ENCODE data around the gene RAMACL.
"Not testable (repeated sequence)": the region's sequence is repeated elsewhere in the genome, so short reads cannot be mapped to it uniquely, and the experiment has no call there.

RAMACL gene

DNA sequence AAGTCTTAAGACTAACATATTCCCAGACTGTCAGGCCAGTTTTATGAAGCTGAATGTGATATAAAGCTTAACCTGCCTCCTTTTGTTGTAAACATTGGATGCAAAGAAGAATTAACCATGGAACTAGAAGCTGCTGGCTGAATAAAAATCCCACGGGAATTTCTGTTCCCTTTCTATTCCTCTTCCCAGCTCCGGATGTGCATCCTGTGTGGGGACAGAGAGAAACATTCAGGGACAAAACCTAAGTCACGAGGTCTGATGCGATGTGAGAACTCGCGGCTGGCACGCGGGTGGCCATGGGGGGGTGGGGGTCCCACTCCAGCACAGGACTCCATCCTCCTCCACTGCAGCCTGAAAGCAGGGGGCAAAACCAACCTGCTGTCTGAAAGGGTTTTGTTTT, 32.2 kb downstream of the RAMACL start:
- no peak for DNase-seq

GRCh38 chr6:166553563-166554271, 32.8 kb downstream of the RAMACL start:
- DNase-seq, result no peak

DNA sequence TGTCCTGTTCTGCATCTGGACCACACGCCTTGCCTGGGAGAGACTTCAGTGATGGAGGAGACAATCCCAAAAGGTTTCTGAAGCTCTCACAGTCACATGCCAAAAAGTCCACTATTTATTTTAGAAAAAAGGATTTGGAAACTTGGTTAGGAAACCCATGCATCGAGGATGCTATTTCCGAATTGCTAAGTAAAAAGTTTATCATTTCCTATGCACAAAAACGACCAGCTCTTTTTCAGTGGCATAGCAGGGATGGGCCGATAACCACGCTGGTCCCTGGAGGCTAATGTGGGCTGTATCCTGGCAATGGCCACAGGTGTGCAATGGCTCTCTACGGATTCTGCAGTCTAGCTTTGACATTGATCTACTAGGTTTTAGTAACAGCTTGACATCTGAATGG, 33.9 kb downstream of the RAMACL start:
- no peak for DNase-seq

- DNase-seq, result no peak
Observed at GRCh38 chr6:166551754-166552495, 34.6 kb downstream of the RAMACL start.

- DNase-seq, result no peak
Observed at GRCh38 chr6:166546653-166547052, 39.8 kb downstream of the RAMACL start.

DNA sequence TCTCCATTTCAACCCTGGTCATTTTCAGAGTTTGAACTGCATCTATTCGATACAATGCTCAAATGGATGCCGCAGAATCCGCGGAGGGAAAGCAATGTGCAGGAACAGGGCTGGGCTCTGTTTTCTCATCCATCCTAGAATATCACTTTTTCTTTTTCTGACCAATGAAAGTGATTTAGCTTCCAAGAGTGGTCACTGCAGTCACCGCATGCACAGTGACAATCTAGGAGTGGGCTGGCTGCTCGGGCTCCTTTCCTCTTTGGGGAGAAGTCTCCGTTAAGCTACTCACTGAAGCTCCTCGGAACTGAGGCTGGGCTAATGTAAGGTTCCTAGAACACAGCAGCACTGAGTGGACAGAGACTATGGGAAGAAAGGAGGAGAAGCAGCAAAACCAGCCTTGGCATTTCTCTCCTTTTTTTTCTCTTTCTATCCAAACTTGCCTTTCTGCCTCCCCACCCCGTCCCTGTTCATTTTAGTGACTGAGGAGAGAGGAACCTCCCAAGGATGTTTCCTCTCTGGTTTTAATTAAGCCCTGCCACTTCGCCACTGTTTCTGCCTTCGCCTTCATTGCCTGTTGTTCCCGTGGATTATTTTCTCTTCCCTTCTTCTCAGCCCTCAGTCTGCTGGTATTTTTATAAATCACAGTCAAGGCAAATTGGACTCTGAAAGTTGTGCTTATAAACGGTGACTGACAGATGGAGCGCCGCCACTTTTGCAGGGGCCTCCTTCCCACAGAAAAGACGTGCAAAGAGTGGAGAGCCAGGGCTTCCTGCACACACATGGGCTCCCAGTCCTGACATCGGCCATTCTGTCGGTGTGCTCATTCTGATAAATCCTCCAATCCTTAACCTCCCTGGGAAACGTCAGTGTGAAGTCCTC, 41.1 kb downstream of the RAMACL start:
- DNase-seq, result no peak

- DNase-seq, result no peak
Observed at GRCh38 chr6:166544296-166544605, 42.2 kb downstream of the RAMACL start.

DNA sequence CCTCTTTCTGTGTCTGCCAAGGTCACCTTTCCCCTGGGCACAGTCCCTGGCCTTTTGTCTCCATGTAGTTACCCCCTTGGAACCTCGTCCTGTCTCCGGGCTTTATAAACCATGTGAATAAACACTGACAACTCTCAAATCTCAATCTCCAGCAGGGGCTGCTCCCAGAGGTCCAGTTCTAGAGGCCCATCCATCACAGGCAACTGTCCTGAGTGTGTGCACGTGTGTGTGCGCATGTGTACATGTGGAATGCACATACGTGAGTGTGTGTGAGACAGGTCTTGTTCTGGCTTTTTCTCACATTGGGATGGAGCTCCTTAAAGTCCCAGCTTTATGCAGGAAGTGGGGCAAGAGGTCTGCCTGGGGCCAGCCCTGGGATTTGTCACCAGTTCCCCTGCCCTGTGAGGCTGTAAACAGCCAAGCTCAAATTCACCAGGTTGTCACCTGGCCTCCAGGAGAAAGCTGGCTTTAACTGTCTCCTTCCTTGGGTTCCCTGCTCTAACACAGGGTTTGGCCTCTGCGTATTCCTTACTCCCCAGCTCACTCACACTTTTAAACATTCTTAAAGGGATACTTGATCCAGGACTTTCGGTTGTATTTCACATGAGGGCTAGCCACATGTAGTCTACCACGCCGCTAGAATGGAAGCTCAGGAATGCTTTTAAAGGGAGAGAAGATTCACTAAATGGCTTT, 42.7 kb downstream of the RAMACL start:
- no peak for DNase-seq

- DNase-seq, result no peak
Observed at GRCh38 chr6:166542580-166542912, 43.9 kb downstream of the RAMACL start.

- DNase-seq, result peak in 1 of 2 donors; percentile 64
Observed at GRCh38 chr6:166541876-166542579, 44.5 kb downstream of the RAMACL start.

DNA sequence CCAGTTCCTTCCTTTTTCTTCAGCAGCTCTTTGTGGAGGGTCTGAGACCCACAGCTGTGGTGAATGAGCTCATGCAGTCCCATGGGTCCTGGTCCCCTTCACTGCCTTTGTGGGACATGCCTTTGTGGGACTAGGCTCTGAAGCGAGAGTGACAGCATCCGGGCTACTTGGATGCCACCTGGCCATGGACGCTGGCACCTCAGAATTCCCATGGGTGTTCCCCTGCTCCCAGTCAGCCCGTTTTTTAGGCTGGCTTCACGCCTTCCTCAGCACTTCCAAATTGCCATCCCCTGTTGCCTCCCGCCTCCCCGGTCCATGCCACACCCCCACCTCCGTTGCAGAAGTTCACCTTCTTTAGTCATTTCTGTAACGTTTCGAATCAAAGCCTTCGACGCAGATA, 45.1 kb downstream of the RAMACL start:
- DNase-seq, result no peak

DNA sequence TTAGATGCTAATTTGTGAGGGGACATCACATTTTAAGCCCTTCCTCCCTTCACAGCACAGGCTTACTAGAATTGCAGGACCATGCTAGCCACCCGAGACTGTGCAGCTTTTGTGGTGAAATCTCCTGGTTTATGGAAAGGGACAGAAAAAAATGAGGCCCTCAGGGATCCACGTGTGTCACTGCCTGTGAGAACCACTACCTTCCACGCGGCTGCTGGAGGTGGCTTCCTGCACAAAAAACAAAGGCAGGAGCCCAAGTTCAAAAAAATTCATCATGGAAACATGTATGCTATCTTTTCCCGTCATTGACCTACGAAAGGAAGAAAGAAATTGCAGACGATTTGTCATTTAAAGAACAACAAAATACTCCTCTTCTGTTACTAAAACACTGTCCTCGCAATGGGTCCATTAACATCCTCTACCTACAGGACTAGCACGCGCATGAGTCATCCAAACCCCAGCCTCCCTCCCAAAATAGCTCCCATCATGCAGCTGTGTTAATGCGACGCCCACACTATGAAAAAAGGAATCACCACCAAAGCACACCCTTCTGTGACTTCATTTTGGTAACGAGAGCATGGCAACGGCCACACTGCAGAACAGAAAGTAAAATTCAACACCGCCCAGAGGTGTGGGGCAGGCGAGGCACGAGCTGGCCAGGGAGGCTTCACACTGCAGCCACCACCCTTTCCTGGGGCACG, 45.7 kb downstream of the RAMACL start:
- peak; percentile 59 to 82 for DNase-seq

DNA sequence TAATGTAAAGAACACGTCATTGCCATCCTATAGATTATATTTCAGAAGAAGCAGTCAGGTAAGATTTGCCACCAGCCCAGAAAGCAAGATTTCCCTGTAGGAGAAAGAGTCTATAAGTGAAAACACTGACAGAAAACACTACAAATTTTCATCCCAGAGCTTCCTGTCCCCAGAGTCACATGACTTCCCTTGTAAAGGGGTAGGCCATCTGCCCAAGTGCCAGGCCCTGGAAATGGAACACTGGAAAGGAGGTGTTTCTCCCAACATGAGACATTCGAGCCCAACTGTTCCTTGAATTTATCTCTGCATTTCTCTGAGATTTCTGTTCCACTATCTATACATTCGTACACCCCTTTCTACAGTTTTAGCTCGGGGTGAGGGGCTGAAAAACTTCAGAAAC, 46.9 kb downstream of the RAMACL start:
- DNase-seq, result no peak

- DNase-seq, result not testable (repeated sequence)
Observed at GRCh38 chr6:166539011-166539385, 47.5 kb downstream of the RAMACL start.

DNA sequence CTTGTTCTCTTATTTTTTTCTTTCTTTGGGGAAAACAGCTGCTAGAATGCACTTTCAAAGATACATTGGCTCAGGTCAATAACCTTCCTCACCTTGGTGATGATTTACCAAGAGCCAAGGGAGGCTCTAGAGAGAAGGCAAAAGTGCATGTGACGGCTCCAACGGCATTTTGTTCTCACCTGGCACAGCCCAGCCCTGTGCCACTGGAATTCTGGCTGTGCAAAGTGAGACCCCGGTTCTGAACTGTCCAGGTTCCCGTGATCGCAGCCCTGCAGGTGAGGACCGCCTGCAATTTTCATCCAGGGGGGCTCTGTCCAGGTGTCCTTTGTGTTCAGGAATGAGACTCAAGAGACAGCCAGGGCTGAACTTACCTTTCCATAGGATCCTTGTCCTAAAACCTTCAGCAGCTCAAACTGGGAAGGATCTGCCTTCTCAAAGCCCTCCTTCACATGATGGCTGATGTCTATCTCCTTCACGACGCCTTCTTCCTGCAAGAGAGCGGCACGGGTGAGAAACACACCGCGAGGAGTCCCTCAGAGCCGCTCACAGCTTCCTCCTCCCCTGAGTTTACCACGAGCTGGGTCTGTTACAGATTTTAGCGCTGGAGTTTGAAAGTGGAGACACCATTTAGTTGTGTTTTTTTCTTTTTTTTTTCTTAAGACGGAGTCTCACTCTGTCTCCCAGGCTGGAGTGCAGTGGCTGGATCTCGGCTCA, 48.0 kb downstream of the RAMACL start:
- no peak for DNase-seq

GRCh38 chr6:166534658-166535406, 51.6 kb downstream of the RAMACL start:
- no peak for DNase-seq

DNA sequence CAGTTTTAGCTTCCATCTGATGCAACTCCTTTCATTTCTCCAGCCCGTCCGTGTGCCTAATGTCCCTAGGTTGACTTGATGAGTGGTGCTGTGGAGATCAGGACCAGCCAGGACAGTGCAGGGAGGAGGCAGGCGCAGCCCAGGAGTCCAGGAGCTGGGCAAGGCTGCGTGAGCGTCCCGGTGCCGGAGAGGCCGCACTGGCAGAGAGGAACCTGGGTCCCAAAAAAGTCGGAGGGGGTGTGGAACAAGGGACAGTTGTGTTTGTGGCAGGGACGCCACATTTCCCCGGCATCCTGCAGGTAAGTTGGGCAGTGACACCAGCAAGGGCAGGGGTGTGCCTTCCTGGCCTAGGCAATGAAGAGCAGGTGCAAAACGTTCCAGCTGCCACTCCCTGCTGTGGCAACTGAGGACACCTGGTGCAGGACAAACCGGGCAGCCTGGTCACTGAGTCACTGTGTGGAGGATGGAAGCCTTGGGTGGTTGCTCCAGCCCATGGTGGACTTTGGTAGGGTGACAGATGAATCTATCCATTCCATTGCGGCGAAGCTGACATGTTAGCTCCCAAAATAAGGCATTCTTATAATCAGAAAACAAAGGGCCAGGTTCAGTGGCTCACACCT, 53.2 kb downstream of the RAMACL start:
- DNase-seq, result no peak
